ENCODE measurements around the gene VMAC.

DNA sequence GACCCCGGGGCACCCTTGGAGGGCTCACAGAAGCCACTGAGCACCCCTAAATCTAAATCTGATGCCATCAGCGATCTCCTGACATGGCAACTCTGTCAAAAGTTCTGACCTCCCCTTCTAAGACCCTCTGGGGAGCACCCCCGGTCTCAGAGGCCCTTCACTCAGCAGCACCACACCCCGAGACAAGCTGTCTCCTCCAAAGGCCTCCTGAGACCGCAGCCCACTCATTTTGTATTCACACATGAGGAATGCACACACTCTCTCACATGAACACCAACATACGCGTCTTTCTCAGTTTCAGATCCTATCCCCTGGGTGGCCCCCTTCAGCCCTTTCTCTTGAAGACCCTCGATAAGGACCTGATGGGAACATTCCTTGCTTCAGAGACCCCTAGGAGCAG lies 3.7 kb upstream of the VMAC start:
- TF ChIP-seq CTCF (IDR thresholded peaks at IDR 0.05; ENCODE audit: insufficient read depth, low read length, poor library complexity, severe bottlenecking) (no peak), EZH2phosphoT487 (conservative IDR thresholded peaks at IDR 0.05; ENCODE audit: low read length) (no peak)
